Stimulated activated CD4-positive, alpha-beta T cell treated with anti-CD3 and anti-CD28 coated beads, Interleukin-4, amount 100 ng/mL, for 24 hours (primary cell): ENCODE measurements around the gene ALDH1L1.
A peak's percentile ranks its signal among the peaks of the same experiment; 100 is the strongest.
"Not testable (repeated sequence)": the region's sequence is repeated elsewhere in the genome, so short reads cannot be mapped to it uniquely, and the experiment has no call there.

ENCODE experiments used
- DNase-seq: peaks from one replicate; pipeline ENCODE4 v3.0.0-alpha.2; 2020

The ALDH1L1 gene

DNA sequence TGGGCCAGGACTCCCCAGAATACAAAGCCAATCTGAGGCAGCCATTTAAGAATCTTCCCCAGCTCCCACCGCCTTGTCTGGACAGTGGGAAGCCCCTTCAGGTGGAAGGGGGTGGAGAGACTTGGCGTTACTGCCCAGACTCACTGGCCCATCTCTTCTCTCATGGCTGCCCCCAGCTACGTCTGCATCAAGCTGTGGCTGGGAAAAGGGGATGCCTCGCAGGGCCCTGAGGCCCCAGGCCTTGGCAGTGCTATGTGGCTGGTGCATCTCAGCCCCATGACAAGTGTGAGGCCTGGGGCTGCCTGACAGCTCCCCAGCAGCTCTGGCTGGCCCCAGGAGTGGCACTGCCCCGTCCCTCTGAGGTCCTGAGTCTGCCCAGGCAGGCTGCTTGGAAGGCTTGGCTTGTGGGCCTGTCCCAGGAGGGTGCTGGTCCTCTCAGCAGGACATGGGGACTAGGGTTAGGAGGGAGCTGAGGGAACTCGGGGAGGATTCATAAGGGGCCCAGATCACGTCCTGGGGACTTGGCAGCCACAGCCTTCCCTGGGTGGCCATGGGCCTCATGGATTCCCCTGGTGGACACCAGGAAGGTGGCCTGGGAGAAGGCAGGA lies 76.3 kb downstream of the ALDH1L1 start:
- DNase-seq = no peak

DNA sequence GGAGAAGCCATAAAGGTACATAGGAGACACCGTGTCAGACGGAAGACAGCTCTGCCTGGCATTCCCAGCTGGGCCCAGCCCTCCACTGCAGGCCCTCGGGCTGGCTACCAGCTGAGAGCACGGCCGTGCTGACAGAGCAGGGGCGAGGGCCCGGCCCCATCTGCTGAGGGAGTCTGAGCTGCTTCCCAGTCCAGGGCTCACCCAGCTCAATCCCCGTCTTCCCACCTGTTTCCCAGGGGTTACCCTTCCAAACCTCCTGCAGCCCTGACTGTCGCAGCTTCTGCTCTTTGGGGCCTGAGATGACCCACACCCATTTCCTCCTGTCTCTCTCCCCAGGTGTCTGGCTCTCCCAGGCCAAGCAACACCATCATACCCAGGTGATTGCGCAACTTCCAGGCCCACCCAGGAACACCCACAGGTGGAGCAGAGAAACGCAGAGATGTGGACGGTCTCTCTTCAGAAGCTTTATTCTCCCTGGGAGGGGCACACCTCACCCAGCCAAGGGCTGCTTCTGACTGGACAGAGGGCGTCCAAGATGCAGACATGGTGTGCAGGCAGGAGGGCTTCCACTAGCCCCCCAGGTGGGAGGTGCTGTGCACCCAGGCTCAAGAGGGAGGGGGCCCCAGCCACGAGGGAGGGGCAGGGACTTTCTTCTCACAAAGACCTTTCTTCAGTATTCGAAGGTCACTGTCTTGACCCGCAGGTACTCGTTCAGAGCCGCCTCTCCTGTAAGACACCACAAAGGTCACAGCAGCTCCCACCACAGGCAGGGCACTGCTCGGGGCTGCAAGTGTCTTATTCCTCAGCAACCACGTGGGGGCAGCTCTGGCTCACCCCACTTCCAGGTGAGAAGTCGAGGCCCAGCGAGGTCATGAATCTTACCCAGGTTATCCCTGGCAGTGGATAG lies 77.0 kb downstream of the ALDH1L1 start:
- no peak for DNase-seq

DNA sequence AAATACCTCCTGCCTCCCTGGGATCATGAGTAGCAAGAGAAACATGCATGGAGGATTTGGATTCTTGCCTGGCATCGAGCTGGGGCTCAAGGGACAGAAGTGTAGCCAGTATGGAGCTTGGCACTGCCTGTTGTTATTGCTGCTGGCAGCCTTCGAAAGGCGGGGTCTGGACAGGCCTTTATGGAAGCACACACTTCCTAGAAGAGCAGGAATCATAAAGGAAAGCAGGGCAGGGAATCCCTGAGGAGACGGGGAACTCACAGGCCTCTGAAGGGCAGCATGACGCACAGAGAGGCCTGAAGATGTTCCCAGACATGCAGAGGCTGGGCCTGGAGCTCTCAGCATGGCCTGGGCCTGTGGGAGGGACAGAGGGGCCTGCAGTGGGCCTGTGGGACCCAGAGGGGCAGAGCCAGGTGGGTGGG lies 77.8 kb downstream of the ALDH1L1 start:
- DNase-seq = no peak

DNA sequence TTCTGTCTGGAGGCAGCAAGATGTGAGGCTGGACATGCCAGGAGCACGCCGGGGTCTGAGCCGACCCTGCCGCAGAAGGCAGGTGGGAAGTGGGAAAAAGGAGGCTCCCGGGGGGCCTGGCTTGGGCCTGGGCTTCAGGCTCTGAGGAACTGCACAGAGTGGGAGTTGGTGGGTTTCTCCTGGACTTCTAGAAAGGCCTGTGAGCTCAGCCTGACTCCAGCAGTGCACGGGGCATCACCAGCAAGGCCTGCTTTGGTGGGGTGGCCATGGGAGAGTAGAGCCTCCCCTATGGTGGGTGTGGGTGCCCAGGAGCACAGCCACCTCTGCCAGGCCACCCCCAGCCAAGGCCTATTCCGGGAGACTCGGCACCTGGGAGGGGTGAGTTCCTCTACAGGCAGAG lies 78.4 kb downstream of the ALDH1L1 start:
- DNase-seq = no peak

DNA sequence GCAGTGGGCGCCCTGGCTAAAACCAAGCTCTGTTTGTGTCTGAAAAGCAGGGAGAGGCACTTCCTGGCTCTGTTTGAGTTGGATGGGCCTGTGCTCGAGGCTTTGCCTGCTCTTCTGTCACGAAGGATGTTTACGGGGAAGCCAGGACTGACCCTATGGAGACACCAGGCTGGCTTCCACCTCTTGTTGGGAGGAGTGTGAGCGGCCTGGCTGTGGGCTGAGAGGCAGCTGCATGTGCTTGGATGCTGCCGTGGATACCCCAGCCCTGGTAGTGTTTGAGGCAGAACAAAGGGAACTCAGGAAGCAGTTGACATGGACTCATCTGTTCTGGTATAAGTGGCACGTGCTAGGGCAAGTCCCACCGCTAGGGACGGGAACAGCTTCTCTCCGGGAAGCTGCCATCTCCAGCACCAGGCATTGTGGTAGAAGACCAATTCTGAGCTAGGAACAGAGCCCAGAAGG lies 78.8 kb downstream of the ALDH1L1 start:
- DNase-seq = no peak

DNA sequence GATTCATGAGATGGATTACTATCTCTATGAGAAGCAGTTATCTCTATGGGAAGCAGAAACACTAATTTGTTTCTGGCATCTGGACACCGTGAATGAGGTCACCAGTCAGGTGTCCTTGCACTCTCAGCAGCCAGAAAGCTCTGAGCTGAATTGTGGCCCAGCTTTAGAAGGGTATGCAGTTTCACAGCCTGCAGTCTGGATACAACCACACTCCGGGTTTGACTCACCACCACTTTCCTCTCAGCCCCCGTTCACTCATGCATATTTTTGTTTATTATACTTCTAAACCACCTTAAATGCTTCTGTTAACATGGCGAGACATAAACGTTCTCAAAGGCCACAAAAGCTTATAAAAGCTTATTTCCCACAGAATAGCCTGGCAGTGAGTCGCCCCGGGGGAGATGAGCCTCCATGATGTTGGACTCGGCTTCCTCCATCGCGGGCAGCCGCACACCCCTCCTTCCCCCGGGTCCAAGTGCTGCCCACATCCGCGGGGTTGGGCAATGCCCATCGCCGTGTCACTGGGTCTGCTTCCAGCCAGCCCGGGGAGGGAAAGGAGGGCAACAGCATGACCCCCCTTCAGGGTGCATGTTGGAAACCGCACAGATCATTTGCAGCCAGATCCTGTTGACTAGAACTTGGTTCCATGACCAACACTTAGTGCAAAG lies 79.6 kb downstream of the ALDH1L1 start:
- no peak for DNase-seq

DNA sequence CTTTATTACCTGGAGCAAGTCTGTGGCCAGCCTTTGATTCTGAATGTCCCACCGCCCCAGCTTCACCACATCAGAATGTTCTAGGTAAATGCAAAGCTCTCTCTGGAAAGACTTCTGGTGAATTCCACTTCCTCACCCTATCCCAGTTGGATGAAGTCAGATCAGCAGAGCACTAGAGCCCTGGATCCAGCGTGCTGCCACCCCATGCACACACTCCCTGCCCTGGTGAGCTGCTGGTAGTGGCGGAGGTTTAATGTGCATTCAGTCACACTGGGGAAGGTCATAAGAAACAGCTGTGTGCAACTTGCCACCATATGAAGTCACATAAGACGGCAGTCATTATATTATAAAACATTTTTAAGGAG lies 80.1 kb downstream of the ALDH1L1 start:
- no peak for DNase-seq

DNA sequence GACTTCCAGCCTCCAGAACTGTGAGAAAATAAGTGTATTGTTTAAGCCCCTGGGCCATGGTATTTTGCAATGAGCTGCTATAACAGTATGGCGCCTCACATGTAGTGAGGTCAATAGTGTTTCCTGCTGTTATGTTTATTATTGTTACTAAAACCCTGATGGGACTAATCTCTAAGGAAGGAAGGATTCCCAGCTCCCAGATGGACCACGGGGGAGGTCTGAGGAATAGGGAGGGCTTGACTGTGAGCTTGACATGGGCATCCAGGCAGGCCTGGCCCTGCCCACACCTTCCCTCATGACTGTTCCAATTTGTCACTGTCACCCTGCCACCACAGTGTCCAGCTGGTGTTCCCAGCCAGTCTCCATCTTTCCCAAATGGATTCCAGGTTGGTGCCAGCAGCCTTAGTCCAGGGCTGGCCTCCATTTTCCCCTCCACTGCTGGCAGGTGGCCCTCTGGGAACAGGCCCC lies 82.0 kb downstream of the ALDH1L1 start:
- no peak for DNase-seq

DNA sequence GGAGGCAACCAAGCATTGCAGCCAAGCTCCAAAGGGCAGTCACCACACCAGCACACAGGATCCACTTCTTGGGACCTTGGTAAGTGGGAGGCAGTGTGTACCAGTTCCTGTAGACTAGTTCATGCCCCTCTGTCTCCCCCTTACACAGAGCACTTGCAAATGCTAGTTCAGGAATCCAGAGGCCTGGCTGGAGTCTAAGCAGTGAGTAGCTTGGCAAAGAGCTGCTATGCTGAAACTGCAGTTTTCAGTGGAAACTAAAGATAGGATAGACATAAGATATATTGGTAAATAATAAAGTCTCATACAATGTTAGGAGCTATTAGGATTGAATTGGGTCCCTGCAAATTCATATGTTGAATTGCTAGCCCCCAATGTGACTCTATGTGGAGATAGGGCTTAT lies 82.6 kb downstream of the ALDH1L1 start:
- no peak for DNase-seq

DNA sequence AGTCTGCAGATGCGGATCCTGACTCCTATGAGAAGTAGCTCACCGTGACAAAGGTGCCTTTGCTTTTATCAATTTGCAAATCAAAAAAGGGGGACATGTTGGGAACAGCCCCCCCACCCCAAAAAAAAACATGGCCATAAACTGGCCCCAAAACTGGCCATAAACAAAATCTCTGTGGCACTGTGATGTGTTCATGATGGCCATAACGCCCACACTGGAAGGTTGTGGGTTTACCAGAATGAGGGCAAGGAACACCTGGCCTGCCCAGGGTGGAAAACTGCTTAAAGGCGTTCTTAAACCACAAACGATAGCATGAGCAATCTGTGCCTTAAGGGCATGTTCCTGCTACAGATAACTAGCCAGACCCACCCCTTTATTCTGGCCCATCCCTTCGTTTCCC lies 84.1 kb downstream of the ALDH1L1 start:
- DNase-seq = not testable (repeated sequence)

DNA sequence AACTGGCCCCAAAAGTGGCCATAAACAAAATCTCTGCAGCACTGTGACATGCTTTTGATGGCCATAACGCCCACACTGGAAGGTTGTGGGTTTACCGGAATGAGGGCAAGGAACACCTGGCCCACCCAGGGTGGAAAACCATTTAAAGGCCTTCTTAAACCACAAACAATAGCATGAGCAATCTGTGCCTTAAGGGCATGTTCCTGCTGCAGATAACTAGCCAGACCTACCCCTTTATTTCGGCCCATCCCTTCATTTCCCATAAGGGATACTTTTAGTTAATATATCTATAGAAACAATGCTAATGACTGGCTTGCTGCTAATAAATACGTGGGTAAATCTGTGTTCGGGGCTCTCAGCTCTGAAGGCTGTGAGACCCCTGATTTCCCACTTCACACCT lies 88.3 kb downstream of the ALDH1L1 start:
- not testable (repeated sequence) for DNase-seq

DNA sequence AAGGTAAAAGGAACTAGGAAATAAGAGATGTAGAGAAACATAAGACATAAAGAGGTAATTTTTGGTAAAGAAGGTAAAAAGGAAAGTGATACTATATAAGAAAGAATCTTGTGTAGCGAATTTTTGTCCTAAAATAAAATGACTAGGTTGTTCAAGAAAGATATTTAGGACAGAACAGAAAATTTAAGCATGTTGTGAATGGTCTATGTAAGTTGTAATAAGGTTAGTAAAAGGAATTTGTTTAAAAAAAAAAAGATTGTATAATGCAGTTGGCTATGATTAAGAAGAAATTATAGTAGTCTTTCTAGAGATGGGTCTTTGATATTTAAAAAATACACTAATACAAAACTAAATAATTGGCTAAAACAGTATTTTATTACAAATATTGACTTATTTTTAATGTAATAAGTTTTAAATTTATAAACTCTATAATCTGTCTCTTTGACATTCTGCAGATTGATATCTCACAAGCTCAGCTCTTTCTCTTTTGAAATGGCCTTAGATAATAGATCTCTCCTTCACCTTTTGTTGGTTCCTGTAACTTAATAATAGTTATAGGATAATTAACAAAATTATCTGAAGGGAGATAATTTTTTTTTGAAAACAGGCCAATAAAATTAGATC lies 92.7 kb downstream of the ALDH1L1 start:
- no peak for DNase-seq

DNA sequence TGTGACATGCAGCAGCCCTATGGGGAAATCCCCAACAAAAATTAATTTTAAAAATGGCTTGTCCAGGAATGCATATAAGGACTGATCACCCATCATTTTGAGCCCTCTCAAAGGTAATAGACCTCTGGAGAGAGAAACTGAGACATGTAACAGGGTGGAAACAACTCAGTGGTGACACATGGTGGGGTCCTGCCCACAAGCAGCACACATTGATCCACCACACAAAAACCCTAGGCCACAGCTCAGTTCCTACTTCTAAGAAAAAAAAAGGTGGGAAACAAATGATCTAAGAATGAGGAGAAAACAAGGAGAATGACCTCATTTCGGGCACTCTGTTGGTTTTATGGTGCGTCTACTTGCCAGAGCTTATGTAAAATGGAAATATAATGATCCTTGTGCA lies 94.5 kb downstream of the ALDH1L1 start:
- no peak for DNase-seq

DNA sequence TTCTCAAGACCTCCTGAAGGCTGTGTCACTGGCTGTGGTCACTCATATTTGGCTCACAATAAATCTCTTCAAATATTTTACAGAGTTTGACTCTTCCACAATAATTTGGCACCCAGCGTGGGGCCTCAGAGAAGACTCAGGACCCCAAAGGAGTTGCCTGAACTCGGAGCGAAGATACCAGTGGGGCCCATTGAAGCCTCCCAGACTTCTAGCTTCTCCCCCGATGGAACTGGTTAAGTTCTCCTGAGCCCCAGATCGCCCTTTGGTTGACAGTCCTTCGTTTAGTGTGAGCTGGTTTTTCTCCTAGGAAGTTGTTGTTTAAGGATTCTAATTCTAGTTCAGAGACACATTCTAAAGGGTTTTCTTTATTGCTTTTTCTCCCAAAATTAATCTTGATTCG lies 95.1 kb downstream of the ALDH1L1 start:
- DNase-seq = no peak

DNA sequence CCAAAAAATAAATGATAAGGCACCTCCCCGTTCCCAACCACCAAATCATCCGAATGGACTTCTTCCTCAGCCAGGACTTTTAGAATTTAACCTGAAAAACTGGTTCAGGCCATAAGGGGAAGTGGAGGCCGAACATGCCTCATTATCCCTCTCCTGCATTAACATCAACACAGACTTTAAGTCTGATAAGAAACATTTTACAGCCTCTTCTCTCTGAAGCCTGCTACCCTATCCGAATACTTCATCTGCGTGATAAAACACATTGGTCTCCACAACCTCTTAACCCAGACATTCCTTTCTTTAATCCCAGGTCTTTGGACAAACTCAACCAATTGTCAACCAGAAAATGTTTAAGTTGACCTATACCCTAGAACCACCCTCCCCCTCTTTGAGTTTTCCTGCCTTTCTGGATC lies 95.6 kb downstream of the ALDH1L1 start:
- no peak for DNase-seq

DNA sequence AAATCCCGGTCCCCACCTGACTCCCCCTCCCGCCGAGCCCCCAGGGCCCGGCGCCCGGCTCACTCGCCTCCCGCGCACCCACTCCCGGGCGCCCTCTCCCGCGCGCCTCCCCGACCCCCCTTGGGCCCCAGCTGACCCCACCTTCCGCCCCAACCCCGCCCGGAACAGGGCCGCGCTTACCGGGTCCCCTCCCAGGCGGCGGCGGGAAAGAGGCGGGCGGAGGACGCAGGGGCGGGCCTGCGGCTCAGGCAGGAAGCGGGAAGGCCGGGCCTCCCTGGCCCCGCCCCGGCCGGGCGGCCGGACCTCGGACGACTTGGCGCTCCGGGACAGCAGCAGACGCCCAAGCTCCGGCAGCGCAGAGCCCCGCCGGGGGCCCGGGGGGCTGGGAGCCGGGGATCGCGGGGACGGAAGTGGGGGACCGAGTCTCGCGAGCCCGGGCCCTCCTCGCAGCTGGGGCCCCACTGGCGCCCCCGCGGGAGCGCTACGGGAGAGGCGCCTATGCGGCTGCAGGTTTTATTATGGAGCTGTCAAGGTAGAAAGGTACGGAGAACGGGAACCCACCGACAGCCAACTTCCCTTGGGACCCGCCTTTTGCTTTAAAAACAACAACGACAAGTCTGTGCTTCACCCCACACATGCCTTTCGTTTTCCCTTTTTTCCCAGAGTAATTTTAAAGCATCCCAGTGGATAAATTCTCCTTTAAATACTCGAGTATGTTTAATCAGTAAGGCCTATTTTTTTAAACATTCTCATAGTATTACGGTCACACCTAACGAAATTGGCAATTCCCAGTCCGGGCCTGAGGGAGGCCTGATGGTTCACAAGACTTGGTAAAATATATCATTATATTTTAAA lies 96.2 kb downstream of the ALDH1L1 start, which contains the start of gene SLC41A3:
Gene SLC41A3, minus strand, starts transcription at position 212 of the 855 bp plus-strand sequence. CDS start 15,905 bp downstream, outside the sequence.
- DNase-seq = peak; percentile 88

DNA sequence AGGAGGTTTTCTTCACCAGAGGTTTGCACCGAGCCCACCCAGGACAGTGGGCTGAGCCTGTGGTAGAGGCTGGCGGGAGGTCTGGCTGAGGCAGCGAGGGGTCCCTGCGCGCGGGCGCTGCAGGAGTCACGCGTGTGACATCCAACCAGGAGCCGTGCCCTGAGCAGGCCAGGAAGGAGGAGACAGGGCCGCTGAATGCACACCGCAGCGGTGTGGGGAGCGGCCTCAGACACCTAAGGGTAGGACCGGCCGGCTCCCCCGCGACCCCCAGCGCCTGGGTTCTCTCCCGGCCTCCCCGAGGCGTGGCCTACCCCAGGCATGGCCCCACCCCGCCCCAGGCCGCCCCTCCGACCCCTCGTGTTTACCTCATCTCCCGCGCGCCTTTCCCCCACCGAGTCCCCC lies 96.9 kb downstream of the ALDH1L1 start:
- peak; percentile 46 for DNase-seq

DNA sequence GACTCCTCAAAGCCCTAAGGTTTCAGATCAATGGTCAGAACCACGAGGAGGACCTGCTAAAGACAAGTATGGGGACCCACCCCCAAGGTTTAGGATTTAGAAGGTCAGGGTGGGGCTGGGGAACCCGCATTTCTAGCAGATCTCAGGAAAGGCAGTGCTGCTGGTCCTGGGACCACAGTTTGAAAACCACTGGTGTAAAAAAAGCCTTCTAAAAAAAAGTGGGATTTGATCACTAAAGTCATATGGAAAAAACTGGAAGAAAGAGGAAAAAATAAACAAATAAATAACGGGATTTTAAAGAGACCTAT lies 97.3 kb downstream of the ALDH1L1 start:
- DNase-seq = no peak

DNA sequence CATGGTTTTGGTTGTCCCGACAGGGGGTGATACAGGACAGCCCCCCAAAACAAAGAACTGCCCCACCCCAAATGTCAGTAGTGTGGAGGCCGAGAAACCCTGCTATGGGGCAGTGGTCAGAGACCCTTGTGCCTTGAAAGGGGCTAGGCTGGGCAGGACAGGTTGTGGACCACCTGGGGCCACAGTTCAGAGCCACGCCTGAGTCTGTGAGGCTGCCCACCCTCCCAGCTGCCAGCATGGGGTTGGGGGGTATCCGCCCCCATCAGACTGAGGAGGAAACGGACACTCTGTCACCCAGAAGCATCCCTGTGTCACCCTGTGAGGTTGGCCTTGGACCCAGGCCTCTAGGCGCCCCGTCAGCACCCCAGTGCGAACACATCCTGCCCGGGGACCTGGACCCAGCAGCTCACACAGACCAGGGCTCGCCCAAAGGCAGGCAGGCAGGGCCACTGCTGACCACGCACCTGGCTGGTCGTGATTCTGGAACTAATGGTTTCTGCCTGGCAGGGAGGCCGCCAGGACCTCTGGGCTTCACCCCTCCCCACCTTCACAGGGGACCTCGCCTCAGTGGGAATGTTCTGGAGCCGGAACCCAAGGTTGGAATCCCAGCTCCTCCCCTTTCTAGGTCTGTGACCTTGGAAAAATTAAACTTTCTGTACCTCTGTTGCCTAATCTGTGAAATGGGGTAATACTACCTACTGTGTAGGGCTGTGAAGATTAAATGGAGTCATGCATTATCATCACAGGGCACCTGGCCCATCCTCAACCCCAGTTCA lies 97.8 kb downstream of the ALDH1L1 start:
- no peak for DNase-seq

DNA sequence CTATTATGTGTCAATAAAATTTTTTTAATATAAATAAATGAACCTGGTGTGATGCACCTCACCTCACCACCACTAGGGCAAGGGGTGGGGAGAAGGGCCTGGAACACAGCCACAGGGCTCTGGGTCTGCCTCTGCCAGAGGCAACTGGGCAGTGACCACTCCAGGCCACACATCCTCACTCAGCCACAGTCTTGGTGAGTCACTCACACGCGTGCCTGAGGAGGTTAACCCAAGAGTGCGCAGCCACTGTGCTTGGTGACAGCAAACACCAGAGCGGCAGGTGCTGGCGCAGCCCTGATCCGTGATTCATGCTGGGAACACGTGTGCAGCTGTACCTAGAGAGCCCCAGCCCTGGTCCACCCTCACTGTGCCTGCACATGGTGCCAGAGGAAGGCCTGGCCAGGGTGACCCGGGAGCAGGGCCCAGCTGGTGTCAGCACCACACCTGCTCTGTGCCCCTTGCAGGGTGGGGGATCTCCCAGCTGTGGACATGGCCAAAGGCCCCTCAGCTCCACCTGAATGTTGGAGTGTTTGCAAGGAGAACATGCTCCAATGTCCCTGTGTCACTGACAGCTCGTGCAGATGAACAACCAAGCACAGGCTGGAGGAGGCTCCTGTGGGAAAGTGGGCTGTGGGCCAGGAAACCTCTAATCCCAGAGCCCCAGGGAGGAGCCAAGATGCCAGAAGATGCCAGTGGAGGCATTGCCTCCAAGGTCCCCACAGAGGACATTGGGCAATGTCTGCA lies 98.6 kb downstream of the ALDH1L1 start:
- DNase-seq = no peak

DNA sequence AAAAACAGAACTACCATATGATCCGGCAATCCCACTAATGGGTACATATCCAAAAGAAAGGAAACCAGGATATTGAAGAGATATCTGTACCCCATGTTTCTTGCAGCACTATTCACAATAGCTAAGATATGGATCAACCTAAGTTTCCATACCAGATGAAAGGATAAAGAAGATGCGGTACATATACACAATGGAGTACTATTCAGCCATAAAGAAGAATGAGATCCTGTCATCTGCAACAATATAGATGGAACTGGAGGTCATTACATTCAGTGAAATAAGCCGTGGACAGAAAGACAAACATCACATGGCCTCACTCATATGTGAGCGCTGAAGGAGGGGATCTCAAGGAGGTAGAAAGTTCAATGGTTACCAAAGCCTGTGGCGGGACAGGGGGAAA lies 99.4 kb downstream of the ALDH1L1 start:
- DNase-seq = no peak
